Lower leg skin (tissue), 3 donors: Measurements from ENCODE around the gene ENOX1.

Experiments used
- CTCF ChIP-seq, 3 donors: fragments of 450-650 bp; IDR thresholded peaks; one replicate each; pipeline ENCODE4 v1.5.1; 2016; ENCODE audit warnings: antibody characterized with exemption in 3 of 3, mild to moderate bottlenecking in 3 of 3, moderate library complexity in 2 of 3
- POLR2A ChIP-seq, 2 donors: fragments of 450-650 bp; IDR thresholded peaks; one replicate each; pipeline ENCODE4 v1.6.1; 2016 to 2017; ENCODE audit warnings: antibody characterized with exemption in 2 of 2, mild to moderate bottlenecking in 1 of 2, moderate library complexity in 1 of 2

- TF ChIP-seq POLR2A (IDR thresholded peaks at IDR 0.05) (no peak), CTCF (IDR thresholded peaks at IDR 0.05) (no peak)
Measured at GRCh38 chr13:43661161-43661830, 125.5 kb downstream of the ENOX1 start.
